ENCODE measurements around the gene GNB1. TPM values are rescaled to one million over a fixed set of nuclear protein-coding genes. Genes with fewer than 3 reads are reported as not detected.

The GNB1 gene
- total and polyA plus RNA-seq, 2 of the 4 experiments (the other 2 are of a cell fraction) = 73.5 to 371 TPM

DNA sequence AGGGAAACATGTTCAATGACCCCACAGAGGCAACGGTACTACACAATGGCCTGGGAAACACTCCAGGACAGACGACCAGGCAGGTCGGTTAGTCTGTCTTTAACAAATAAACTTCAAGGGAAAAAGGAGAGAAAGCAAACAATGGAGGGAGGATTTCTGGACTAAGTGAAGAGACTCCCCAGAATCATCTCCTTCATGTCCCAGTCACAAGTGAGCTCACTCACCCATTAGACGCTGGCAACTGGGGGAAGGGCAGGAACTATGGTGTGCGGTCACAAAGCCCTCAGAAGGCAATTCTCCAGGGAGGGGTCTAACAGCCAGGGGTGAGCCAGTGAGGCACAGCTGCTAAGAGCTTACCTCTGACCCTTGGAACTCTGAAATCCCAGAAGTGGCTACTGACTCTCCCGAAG lies 57.0 kb downstream of the GNB1 start:
- DNase-seq (peak; percentile 12), ATAC-seq (ENCODE audit: low read depth) (peak; percentile 11; the same call in 1 of the 2 replicates)
- no peak overlapping the region for H3K27ac ChIP-seq (ENCODE audit: insufficient read depth, low read length)
- no peak overlapping the region for H3K4ac ChIP-seq (ENCODE audit: low read depth, low read length)
- in situ Hi-C loops (cut with MboI; ENCODE audit: low sequenced_read_pairs) (no loop called here), dilution Hi-C loops (cut with HindIII; ENCODE audit: low sequenced_read_pairs, unreplicated experiment) (no loop called here), intact Hi-C loops (cut with micrococcal nuclease) (no loop called here)
- H3K56ac ChIP-seq (ENCODE audit: extremely low read depth, insufficient read depth, low read length) = no peak overlapping the region
- H2BK15ac ChIP-seq (ENCODE audit: low read depth, low read length) = no peak overlapping the region
- no peak overlapping the region for H2BK20ac ChIP-seq (ENCODE audit: low read depth, low read length)
- TF ChIP-seq FOS (IDR thresholded peaks at IDR 0.05; ENCODE audit: low read depth, low read length) (no peak), MXI1 (IDR thresholded peaks at IDR 0.05; ENCODE audit: borderline replicate concordance, low read depth, low read length) (no peak), RFX5 (IDR thresholded peaks at IDR 0.05; ENCODE audit: low read depth, low read length) (no peak), MAFK (IDR thresholded peaks at IDR 0.05; ENCODE audit: low read depth, low read length) (no peak)
- H3K4me2 ChIP-seq (ENCODE audit: low read depth, low read length) = no peak overlapping the region
- H4K20me1 ChIP-seq (ENCODE audit: insufficient read depth, low read length) = peaks cover 90% of the 10 kb centered on the region
- H2AK9ac ChIP-seq (replicated peaks; ENCODE audit: low read depth, low read length, poor library complexity) = no peak overlapping the region
- H3K9ac ChIP-seq (ENCODE audit: low read depth, low read length) = no peak overlapping the region
- H2BK5ac ChIP-seq (ENCODE audit: low read depth, low read length, poor library complexity, severe bottlenecking) = no peak overlapping the region
- H4K5ac ChIP-seq (ENCODE audit: low read depth, low read length) = no peak overlapping the region
- H4K91ac ChIP-seq (ENCODE audit: insufficient read depth, low read depth, low read length) = no peak overlapping the region
- no peaks in the 10 kb centered on the region for H3K27me3 ChIP-seq (ENCODE audit: control insufficient read depth, insufficient read depth, low read length)
- H2AK5ac ChIP-seq (ENCODE audit: low read depth, low read length) = no peak overlapping the region
- BruUV-seq (replicated peaks) = no TSS peak
- peaks cover 38% of the 10 kb centered on the region for H3K36me3 ChIP-seq (ENCODE audit: control insufficient read depth, insufficient read depth, low read length)
- H3K4me3 ChIP-seq (ENCODE audit: insufficient read depth, low read depth, low read length) = no peak overlapping the region
- no peaks in the 10 kb centered on the region for H3K9me3 ChIP-seq (ENCODE audit: control insufficient read depth, insufficient read depth, low read length)
- H4K8ac ChIP-seq (ENCODE audit: low read depth in 2 of 2, low read length in 2 of 2) = no peak overlapping the region
- 100% methylated on average over 2 of the region's 6 CpGs; no CpG with 5 or more reads in 1 of the 2 experiments for WGBS, 2 experiments (ENCODE audit: extremely low coverage in 2 of 2, insufficient read length in 1 of 2)
- H3K4me1 ChIP-seq (ENCODE audit: control insufficient read depth, insufficient read depth, low read length) = no peaks in the 10 kb centered on the region
- H3K79me1 ChIP-seq (ENCODE audit: low read depth in 1 of 2, low read length in 2 of 2) = peaks cover 20 to 58% of the 10 kb centered on the region in 2 experiments
- ChIA-PET CTCF (no interaction called here), POLR2A (ENCODE audit: unreplicated experiment) (interaction anchor here (0.6 kb wide), 1 partner anchor 11 kb away, joined by 14 read pairs; no protein-coding TSS in a partner anchor)
- H3K23ac ChIP-seq (ENCODE audit: low read depth, low read length) = no peak overlapping the region
- no peak overlapping the region for H3K14ac ChIP-seq (replicated peaks; ENCODE audit: low read depth, low read length)
- H3K18ac ChIP-seq (ENCODE audit: low read depth, low read length) = no peak overlapping the region
- no peak overlapping the region for H2AFZ ChIP-seq (replicated peaks; ENCODE audit: low read length, poor library complexity)
- no peak overlapping the region for H2BK120ac ChIP-seq (ENCODE audit: low read depth, low read length)
- H3K9me1 ChIP-seq (ENCODE audit: insufficient read depth, low read length) = peaks cover 11% of the 10 kb centered on the region

All from IMR-90 (cell line).